ENCODE measurements around the gene TBC1D24. TPM values are rescaled to one million over a fixed set of nuclear protein-coding genes. Genes with fewer than 3 reads are reported as not detected.

TBC1D24 gene
- total and polyA plus RNA-seq, 2 experiments from 2014 or later = 5.4 to 21.0 TPM

GRCh38 chr16:2486645-2487516, 12.0 kb downstream of the TBC1D24 start:
- 0 out of 2 replicates have a peak, but pooled peaks cover 6% of the 10 kb centered on the region for H3K79me2 ChIP-seq (replicated peaks; ENCODE audit: insufficient read depth)
- H3K27ac Mint-ChIP-seq = peak overlapping the region; percentile 63; the same call in 1 of the 2 replicates

GRCh38 chr16:2487517-2487842, 12.6 kb downstream of the TBC1D24 start:
- H3K9me3 Mint-ChIP-seq = no peaks in the 10 kb centered on the region
- no peak for DNase-seq (ENCODE audit: low spot score)
- Histone ChIP-seq H3K4me3 (no peak overlapping the region), H2AFZ (no peak overlapping the region), H3F3A (replicated peaks; ENCODE audit: low read depth) (no peaks in the 10 kb centered on the region), H3K79me2 (replicated peaks; ENCODE audit: insufficient read depth) (0 out of 2 replicates have a peak, but pooled peaks cover 3% of the 10 kb centered on the region), H3K27me3 (ENCODE audit: insufficient read depth) (no peaks in the 10 kb centered on the region), H3K27ac (ENCODE audit: low read depth) (no peak overlapping the region), H3K4me2 (no peak overlapping the region), H3K36me3 (ENCODE audit: insufficient read depth) (no peaks in the 10 kb centered on the region), H3K4me1 (ENCODE audit: insufficient read depth) (no peaks in the 10 kb centered on the region), H4K20me1 (replicated peaks; ENCODE audit: insufficient read depth) (no peaks in the 10 kb centered on the region; the same call in 1 of the 2 replicates), H3K9me2 (ENCODE audit: insufficient read depth) (no peaks in the 10 kb centered on the region)
- no peak for ATAC-seq
- H3K27ac Mint-ChIP-seq = peak overlapping the region; percentile 63
- peaks cover 18% of the 10 kb centered on the region for H3K27me3 Mint-ChIP-seq (ENCODE audit: insufficient read depth, low read depth, poor library complexity)
- H3K4me1 Mint-ChIP-seq = peaks cover 20% of the 10 kb centered on the region
- no peak overlapping the region; the same call in 2 of the 3 replicates for H3K4me3 Mint-ChIP-seq
- no peaks in the 10 kb centered on the region; the same call in 1 of the 3 replicates for H3K36me3 Mint-ChIP-seq (ENCODE audit: low read depth)
- TF ChIP-seq ZNF114 (CRISPR knock-in tag; IDR thresholded peaks at IDR 0.05) = no peak
- TF ChIP-seq NANOG (IDR thresholded peaks at IDR 0.05; ENCODE audit: borderline replicate concordance) = no peak
- no peak for TF ChIP-seq EZH2 (IDR thresholded peaks at IDR 0.05; ENCODE audit: low read depth, unreplicated experiment)
- TF ChIP-seq CTCF (conservative IDR thresholded peaks at IDR 0.05; ENCODE audit: low read depth in 2 of 2) = no peak
- no peak for TF ChIP-seq REST (IDR thresholded peaks at IDR 0.05; ENCODE audit: unreplicated experiment)
- no peak for TF ChIP-seq STAT1 (IDR thresholded peaks at IDR 0.05; ENCODE audit: unreplicated experiment)
- TF ChIP-seq CREB1 (CRISPR knock-in tag; IDR thresholded peaks at IDR 0.05; ENCODE audit: low read depth) = no peak
- no peak for TF ChIP-seq ZNF331 (CRISPR knock-in tag; IDR thresholded peaks at IDR 0.05; ENCODE audit: low read depth)
- no peak for TF ChIP-seq POLR2AphosphoS5 (IDR thresholded peaks at IDR 0.05; ENCODE audit: low read depth)
- TF ChIP-seq EZH2phosphoT487 (IDR thresholded peaks at IDR 0.05; ENCODE audit: unreplicated experiment) = no peak

More at GRCh38 chr16:2486645-2487516, 12.0 kb downstream of the TBC1D24 start:
- TF ChIP-seq NANOG (IDR thresholded peaks at IDR 0.05; ENCODE audit: borderline replicate concordance) (no peak), CTCF (conservative IDR thresholded peaks at IDR 0.05; ENCODE audit: low read depth in 2 of 2) (peak in 1 of 2 experiments; percentile 32; a peak in 2 of 4 replicates)
- H2AFZ ChIP-seq = no peak overlapping the region
- no peaks in the 10 kb centered on the region for H3K4me1 ChIP-seq (ENCODE audit: insufficient read depth)
- Mint-ChIP-seq H3K9me3 (no peaks in the 10 kb centered on the region), H3K4me3 (no peak overlapping the region; the same call in 2 of the 3 replicates), H3K27me3 (ENCODE audit: insufficient read depth, low read depth, poor library complexity) (peaks cover 18% of the 10 kb centered on the region), H3K36me3 (ENCODE audit: low read depth) (no peaks in the 10 kb centered on the region; the same call in 1 of the 3 replicates), H3K4me1 (peaks cover 20% of the 10 kb centered on the region)
- H4K20me1 ChIP-seq (replicated peaks; ENCODE audit: insufficient read depth) = no peaks in the 10 kb centered on the region; the same call in 1 of the 2 replicates
- peak; percentile 61 for ATAC-seq
- no peak overlapping the region for H3K4me2 ChIP-seq
- H3K27me3 ChIP-seq (ENCODE audit: insufficient read depth) = no peaks in the 10 kb centered on the region
- H3F3A ChIP-seq (replicated peaks; ENCODE audit: low read depth) = no peaks in the 10 kb centered on the region
- H3K9me2 ChIP-seq (ENCODE audit: insufficient read depth) = no peaks in the 10 kb centered on the region
- DNase-seq (ENCODE audit: low spot score) = no peak
- no peak overlapping the region for H3K4me3 ChIP-seq
- H3K27ac ChIP-seq (ENCODE audit: low read depth) = no peak overlapping the region
- no peaks in the 10 kb centered on the region for H3K36me3 ChIP-seq (ENCODE audit: insufficient read depth)
